Epithelial cell of prostate (primary cell): ENCODE data around the gene OLFML1.

Experiments used
- DNase-seq: peaks from one replicate; pipeline ENCODE4 v3.0.0-alpha.2; 2011; ENCODE audit warnings: low read depth, low spot score
- H3K27ac ChIP-seq: fragments of 450-650 bp; 2 replicates; pipeline ENCODE4 v1.5.1; 2017; ENCODE audit warnings: mild to moderate bottlenecking

Gene OLFML1

DNA sequence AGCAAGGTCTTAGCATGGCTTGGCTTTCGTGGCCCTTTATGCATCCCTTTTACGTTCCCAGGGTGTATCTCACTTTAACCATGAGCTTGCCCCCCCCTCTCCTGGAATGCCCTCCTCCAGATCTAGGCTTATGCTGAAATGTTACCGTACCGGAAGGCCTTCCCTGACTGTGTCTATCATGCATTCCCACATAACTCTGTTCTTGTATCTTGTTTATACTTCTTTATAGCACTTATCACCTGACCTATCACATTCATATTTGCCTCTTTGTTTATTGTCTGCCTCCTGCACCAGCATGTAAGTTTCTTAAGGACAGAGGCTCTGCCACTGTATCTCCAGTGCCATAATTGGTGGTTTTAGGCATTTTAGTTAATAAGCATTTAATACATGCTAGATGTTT, 67.4 kb downstream of the OLFML1 start:
- H3K27ac ChIP-seq: no peak overlapping the region
- DNase-seq: no peak

DNA sequence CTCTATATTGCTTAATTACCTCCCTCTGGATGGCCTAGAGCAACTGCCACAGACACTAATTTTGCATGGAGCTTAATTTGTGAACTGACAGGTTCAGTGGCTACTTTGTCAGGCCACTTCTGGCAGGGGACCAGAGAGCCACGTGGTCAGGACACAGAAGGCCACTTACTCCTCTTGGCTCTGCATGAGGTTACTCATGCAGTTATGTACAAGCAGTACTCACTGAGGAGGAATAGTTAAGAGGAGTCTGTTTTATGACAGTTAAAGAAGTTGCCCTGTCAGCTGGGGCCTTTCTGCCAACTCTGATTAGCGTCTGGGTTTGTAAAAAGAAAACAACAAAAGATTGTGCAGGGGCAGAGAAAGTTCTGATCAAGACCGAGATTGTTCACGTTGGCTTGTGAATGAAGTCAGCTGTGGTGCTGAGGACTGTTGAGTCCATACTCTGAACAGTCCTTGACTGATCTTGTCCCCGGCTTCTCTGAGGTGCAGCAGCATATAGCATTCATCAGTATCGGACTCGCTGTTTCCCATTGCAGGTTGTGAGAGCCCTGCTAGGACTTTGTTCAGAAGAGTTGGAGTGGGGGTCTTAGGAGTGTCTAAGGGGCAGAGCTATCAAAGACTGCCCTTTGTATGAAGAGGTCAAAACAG, 69.9 kb downstream of the OLFML1 start:
- DNase-seq: no peak
- H3K27ac ChIP-seq: no peak overlapping the region

DNA sequence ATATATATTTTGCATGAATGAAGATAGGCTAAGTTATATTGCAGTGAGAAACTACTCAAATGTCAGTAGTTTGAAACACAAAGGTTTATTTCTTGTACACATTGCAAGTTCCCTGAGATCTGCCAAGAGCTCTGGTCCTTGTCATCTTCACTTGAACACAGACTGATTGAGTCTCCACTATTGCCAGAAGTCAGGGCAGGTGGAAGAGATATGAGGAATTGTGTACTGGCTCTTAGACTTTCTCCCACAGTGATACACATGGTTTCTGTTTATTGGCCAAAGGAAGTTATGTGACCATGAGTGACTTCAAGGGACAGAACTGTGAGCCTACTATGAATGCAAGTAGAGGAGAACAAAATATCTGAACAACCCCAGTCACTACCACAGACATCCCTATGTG, 72.7 kb downstream of the OLFML1 start:
- no peak for DNase-seq
- no peak overlapping the region for H3K27ac ChIP-seq

DNA sequence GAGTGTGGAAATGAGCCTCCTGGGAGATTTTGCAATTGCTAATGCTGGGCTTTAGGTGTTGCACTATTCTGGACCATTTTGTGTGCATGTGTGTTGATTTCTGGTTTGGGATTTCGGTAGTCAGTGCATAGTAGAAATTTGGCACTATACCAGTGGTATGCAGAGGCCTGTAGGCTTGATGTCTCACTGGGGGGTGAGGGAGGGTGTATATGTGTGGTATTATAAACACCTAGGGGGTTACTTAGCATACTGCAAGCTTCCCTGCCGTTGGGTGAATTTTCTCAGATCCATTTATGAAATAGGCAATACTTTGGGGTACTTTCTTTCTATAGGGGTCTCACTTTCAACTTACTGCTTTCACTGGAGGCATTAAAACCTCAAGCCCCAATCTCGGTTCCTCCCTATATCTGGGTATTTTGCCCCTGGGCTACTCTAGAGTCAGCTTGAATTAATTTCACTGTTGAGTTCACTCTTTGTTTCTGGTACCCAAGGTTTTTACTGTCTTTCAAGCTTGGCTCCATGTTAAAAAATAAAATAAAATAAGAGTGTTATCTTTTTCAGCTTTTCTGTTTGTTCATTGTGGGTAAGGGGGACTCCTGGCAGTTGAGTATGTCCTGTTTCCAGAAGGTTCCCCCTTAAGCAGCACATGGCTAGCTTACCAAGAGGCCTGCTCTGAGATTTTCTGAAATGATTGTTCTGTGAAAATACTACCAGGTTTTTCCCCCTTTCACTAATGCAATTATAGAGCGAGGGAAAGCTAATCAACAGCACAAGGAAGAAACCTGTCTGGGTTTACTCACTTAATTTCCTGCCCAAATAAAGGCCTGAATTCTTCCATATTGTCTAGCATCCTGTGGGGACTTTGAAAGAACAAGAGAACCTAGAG, 74.3 kb downstream of the OLFML1 start:
- H3K27ac ChIP-seq: no peak overlapping the region
- DNase-seq: no peak
